Measurements from ENCODE around the gene ATP8B4. TPM values are rescaled to one million over a fixed set of nuclear protein-coding genes. Genes with fewer than 3 reads are reported as not detected.

ATP8B4 gene
- total and polyA plus RNA-seq, 11 donors = 0.51 to 14.7 (median 2.1) TPM

DNA sequence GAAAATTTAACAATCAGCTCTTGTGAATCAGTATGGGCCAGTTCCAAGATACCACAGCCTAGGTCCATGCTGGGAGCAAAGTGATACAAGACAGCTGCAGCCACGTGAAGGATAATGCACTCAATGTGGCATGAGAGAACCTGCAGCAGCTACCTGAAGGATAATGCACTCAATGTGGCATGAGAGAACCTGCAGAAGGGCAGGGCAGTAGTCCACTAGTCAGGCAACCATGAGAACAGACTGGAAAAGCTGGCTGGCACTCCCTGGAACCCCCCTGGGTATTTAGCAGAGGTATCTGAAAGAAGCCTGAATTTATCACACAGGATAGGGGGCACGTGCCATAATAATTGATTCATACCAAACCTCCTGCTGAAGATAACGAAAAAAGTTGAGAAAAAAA lies 237.6 kb downstream of the ATP8B4 start:
- H3K9me3 ChIP-seq = no peaks in the 10 kb centered on the region
- H3K27me3 ChIP-seq = no peaks in the 10 kb centered on the region
- ATAC-seq (no peak), DNase-seq (no peak)
- H3K27ac ChIP-seq = no peak overlapping the region
- H3K36me3 ChIP-seq = peaks cover 0 to 3% (median 0%) of the 10 kb centered on the region in 9 donors
- H3K4me1 ChIP-seq = peaks cover 0 to 30% (median 4%) of the 10 kb centered on the region in 12 donors
- 76 to 88% (median 84%) methylated on average over 3 of the region's 3 CpGs for WGBS, 4 donors
- no peak overlapping the region for H3K4me3 ChIP-seq
- TF ChIP-seq POLR2A (IDR thresholded peaks at IDR 0.05) (no peak), CTCF (IDR thresholded peaks at IDR 0.05) (no peak)
- intact Hi-C loops (cut with DNase I) = loop anchor here in 1 of 10 donors (10.0 kb wide), 1 partner anchor 123 kb away; no protein-coding TSS in a partner anchor

DNA sequence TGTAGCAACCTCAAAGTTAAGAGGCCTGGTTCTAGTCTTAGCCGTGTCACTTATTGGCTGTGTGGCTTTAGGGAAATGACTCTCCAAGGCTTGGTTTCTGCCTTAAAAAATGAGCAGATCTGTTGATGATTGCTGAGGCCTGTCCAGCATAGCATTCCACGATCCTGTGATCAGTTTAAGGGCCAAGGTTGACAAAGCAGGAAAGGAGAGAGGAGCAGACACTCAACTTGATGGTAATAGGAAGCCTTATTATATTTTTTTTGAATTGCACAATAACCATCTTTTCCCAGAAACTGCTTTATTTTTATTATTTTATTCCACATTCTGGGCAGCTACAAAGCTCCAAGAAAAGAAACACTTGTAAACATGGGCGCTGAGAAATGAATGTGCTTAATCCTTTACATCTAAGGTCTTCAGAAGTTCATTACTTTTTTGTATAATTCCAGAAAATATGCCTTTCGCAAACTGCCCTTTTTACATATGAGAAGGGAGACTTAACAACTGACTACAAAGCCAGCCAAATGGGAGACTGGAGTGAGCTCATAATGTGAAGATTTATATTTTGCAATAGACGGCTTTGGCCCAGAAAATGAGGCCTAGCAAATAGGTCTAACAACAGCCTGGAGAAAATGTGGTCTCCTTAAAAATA lies 241.0 kb downstream of the ATP8B4 start:
- no peaks in the 10 kb centered on the region for H3K9me3 ChIP-seq
- DNase-seq (no peak), ATAC-seq (peak; percentile 44 to 85 (median 78))
- peaks cover 0 to 34% (median 5%) of the 10 kb centered on the region in 12 donors for H3K4me1 ChIP-seq
- 72 to 81% (median 75%) methylated on average over 5 of the region's 5 CpGs for WGBS, 4 donors
- no peak for TF ChIP-seq CTCF (IDR thresholded peaks at IDR 0.05)
- TF ChIP-seq POLR2A (IDR thresholded peaks at IDR 0.05) = no peak
- intact Hi-C loops (cut with DNase I) = loop anchor here in 3 of 10 donors (1.0 to 10.0 kb wide), 6 partner anchors 125 to 256 kb away; partner anchors contain the start of genes DTWD1 (in 1 of the 3) and FAM227B (in 1 of the 3)
- H3K36me3 ChIP-seq = peaks cover 0 to 17% (median 0%) of the 10 kb centered on the region in 9 donors
- H3K27me3 ChIP-seq = no peaks in the 10 kb centered on the region
- no peak overlapping the region for H3K4me3 ChIP-seq
- peak overlapping the region; percentile 51 to 88 (median 78) for H3K27ac ChIP-seq

DNA sequence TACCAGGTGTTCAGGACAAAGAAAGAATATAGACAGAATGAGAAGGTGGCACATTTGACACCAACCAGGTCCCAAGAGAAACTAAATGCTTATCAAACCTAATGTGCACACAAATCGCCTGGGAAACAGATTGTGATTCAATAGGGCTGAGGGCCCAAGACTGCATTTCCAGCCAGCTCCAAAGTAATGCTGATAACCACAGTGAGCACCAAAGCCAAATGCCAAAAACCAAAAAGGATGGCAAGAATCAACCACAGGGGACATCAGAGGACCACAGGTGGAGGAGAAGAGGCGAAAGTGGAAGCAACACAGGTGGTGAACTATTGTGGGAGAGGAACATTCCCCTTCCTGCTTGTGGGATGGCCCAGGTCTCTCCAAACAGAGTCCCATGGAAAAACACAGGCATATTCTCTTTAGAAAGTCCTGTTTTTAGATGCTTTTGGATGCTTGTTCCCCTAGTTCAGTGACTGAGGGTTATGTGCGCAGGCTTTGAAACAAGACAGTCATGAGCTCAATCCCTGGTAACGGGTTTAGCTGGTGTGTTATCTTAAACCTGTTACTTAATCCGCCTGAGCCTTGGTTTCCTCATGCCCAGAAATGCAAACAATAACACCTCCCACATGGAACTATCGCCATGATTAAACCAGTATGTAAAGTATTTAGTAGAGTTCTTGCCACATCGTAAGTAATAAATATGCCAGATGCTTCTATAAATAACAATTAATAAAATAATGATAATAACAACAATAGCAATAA lies 241.7 kb downstream of the ATP8B4 start:
- Histone ChIP-seq H3K27me3 (no peaks in the 10 kb centered on the region), H3K4me1 (peaks cover 0 to 34% (median 5%) of the 10 kb centered on the region in 12 donors), H3K4me3 (no peak overlapping the region), H3K9me3 (no peaks in the 10 kb centered on the region), H3K27ac (peak overlapping the region; percentile 17 to 88 (median 78)), H3K36me3 (peaks cover 0 to 21% (median 0%) of the 10 kb centered on the region in 9 donors)
- TF ChIP-seq CTCF (IDR thresholded peaks at IDR 0.05) (no peak), POLR2A (IDR thresholded peaks at IDR 0.05) (no peak)
- intact Hi-C loops (cut with DNase I) = loop anchor here in 3 of 10 donors (1.0 to 10.0 kb wide), 5 partner anchors 126 to 255 kb away; partner anchors contain the start of genes DTWD1 (in 1 of the 3) and FAM227B (in 1 of the 3)
- DNase-seq (no peak), ATAC-seq (peak in 1 of 4 donors; percentile 52)
- WGBS, 4 donors = 65 to 78% (median 72%) methylated on average over 7 of the region's 7 CpGs
